ENCODE results near the gene DCST1.
A peak's percentile ranks its signal among the peaks of the same experiment; 100 is the strongest.

The DCST1 gene

DNA sequence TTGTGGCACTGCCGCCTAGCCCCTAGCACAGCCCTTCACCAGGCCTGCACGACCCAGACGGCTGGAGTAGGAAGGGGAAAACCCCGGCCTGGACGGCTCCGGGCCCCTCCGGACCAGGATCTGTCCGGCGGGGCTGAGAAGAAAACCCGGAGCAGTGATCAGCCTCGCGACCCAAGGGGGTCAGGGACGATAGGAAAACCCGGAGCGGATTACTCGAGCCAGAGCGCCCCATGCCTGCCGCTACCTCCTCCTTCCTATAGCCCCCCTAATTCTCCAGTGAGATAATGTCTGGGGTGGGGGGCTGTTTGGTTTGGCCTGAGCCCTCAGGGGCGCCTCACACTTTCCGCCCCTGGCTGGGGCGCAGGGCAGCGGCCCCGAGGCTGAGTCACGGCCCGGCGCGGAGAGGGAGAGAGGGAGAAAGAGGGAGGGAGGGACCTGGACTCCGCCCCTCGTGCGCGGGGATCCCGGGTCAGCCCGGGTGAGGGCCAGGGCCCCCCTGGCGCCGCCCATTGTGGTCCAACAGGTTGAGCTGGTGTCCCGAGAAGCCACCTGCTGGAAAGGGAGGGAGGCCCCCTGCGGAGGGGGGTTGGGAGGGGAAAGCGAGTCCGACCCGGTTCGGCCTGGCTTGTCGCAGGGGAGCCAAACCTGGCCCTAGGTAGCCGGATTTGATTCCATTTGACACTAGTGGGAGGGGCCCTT lies 32.7 kb upstream of the DCST1 start:
- DNase-seq (ENCODE audit: low read depth in 2 of 2), result peak; percentile 56 to 76

DNA sequence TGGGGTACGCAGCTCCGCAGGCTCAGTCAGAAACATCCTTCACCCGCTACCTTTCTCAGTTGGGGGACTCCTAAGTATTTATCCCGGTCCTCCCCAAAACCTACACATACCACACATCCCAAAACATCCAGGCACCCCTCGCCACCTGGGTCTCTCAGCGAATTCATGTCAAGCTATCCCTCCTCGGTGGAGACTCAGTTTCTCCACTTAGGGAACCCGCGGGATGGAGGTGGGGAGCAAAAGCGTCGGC lies 32.3 kb upstream of the DCST1 start:
- DNase-seq (ENCODE audit: low read depth in 2 of 2), result no peak

GRCh38 chr1:155001675-155002463 lies 31.8 kb upstream of the DCST1 start:
- DNase-seq (ENCODE audit: low read depth in 2 of 2), result peak; percentile 97 to 98

DNA sequence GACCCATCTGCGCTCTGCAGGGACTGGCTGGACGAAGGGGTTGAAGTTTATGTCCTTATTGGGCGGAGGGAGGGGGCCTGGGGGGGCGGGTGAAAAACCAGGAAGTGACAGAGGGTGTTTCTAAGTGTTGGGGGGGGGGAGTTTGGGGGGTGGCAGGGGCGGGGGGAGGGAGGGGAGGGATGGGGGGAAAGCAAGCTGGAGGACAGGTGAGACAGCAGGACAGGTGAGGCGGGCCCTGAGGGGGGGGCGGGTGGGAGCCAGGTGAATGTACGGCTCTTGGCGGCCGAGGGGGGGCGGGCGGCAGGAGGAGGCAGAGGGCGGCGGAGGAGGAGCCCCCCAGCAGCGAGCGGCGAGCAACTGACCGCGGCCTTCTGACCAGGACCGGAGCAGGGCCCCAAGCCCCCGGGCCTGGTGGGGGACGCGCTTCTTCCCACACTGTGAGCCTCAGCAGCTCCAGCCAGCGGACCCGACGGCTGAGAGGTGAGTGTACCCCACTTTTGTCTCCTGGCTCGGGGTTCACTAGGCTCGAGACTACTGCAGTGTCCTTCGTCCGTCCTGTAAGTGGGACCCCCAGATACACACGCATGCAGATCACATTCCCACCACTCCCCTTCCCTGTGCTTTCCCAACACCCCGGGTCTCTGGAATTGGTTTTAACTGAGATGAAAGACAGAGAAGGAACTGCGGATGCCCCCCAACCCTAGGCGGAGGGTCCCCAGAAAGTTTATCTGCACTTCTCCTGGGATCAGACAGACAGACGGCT lies 31.0 kb upstream of the DCST1 start, which contains the start of gene ZBTB7B:
ZBTB7B (plus strand) TSS at position 339 of the 763 bp plus-strand sequence. CDS start 11,859 bp downstream, outside the sequence.
- DNase-seq (ENCODE audit: low read depth in 2 of 2), result no peak

GRCh38 chr1:155003227-155003765 lies 30.3 kb upstream of the DCST1 start:
- no peak for DNase-seq (ENCODE audit: low read depth in 2 of 2)

- no peak for DNase-seq (ENCODE audit: low read depth in 2 of 2)
Measured at GRCh38 chr1:155003766-155004351, 29.8 kb upstream of the DCST1 start.

DNA sequence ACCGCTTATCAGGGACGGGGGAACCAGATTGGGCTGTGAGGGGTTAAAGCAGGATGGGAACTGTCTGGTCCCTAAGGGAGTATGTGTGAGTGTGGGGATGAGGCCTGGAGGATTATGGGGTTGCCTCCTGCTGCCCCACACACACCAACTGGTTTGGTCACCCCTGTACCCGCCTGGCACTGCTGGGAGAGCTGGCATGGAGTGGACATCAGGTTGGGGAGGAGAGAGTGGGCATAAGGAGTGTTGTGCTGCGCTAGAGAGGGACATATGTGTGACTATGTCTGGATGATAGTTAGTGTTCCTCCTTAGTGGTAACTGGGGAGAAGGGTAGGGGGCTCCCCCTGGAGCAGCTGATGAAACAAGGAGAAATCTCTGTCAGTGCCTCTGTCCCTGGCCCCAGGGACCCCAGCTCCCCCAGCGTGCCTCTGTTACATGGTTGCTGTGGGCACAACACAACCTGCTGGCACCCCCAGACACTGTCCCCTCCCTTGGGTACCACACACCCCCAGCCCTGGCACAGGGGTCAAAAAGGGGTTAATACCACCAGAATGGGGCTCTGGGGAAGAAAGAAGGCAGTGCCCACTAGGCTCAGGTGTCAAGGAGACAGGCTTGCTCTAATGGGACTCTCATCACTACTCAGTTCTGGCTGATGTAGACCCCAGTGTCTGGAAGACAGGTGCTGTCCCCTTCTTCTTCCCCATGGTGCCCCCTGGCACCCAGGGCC lies 29.1 kb upstream of the DCST1 start:
- no peak for DNase-seq (ENCODE audit: low read depth in 2 of 2)

DNA sequence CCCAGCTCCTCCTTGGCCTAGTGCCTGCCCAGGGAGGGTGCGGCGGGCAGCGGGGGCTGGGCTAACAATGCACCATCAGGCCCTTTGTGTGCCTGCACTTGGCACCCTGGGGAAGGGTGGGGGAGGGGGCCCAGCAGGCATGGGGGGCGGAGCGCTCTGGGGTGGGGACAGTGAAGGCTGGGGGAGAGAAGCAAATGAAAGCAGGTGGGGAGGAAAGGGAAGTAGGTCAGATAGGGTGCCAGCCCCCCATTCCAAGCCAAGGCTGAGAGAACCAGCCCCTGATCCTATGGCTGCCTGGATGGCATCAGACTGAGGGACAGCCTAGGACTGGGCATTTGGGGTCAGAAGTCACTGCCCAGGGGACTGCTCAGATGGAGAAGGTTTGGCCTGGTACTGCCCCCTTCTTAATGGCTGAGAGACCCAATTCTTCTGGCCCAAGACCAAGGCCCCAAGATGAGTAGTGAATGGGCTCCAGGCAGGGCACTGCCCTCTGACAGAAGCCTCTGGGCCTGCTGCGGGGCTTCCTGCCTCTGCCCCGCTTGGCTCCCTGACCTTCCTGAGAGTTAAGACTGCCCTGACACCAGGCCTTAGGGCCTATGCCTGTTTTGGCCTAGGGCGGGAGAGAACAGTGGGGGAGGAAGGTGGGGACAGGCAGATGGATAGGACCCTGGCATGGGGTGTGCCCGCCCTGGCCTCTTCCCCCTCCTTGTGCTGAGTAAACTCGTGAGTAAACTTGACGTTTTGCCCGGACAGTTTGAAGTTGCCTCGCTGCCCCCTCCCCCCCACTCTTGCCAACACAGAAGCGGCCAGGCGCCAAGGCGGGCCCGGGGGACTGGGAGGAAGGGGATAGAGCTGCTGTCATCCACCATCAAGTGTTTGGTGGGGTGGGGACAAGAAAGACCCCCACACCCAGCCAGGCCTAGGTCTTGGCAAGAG lies 28.3 kb upstream of the DCST1 start:
- DNase-seq (ENCODE audit: low read depth in 2 of 2), result no peak

GRCh38 chr1:155006601-155007101 lies 27.0 kb upstream of the DCST1 start:
- no peak for DNase-seq (ENCODE audit: low read depth in 2 of 2)

DNA sequence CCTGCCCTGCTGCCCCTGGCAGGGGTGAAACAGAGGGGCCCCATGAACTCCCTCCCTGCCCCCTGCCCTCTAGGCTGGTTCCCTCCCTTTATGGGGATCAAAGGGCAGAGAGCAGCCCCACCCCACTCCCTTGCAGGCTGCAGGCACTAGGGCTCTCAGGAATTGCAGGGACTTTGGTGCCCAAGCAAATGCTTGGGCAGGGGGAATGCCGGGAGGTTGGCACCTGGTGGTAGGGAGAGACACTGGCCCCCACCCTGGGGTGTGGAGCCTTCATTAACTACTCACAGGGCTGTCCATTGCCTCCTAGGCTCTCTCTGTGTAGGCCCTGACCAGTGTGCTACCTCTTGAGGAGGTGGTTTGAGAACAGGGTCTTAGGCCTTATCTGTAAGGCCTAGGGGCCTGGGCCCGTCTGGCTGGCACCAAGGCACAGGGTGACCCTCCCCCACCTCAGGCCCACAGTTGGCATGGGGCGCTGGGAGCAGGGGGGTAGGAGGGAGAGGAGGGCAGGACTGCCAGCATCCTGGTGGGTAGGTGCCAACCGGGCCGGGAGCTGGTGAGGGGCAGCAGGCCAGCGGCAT lies 26.3 kb upstream of the DCST1 start:
- DNase-seq (ENCODE audit: low read depth in 2 of 2), result no peak

- peak; percentile 60 to 72 for DNase-seq (ENCODE audit: low read depth in 2 of 2)
Measured at GRCh38 chr1:155008015-155008941, 25.3 kb upstream of the DCST1 start.

- DNase-seq (ENCODE audit: low read depth in 2 of 2), result no peak
Measured at GRCh38 chr1:155009221-155009711, 24.4 kb upstream of the DCST1 start.

GRCh38 chr1:155009742-155010141 lies 23.9 kb upstream of the DCST1 start:
- no peak for DNase-seq (ENCODE audit: low read depth in 2 of 2)

- DNase-seq (ENCODE audit: low read depth in 2 of 2), result no peak
Measured at GRCh38 chr1:155010211-155010918, 23.3 kb upstream of the DCST1 start.

DNA sequence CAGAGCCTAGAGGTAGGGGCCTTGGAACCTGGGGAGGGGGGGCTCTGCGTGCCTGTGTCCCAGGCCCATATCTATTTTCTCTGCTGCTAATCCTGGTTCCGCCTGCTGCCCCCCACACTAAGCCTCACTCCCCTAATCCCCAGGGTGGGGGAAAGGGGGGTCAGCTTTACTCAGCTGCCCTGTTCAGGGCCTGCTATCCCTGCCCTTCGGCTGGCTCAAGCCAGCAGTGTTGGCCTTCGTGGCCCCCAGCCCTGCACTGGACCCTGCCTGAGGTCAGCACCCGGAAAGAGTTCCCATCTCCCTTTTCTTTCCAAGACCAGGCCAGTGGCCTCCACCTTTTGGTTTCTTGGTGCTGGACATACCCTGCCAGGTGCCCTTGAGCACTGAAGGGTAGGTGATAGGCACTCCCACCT lies 22.6 kb upstream of the DCST1 start:
- DNase-seq (ENCODE audit: low read depth in 2 of 2), result no peak

- DNase-seq (ENCODE audit: low read depth in 2 of 2), result no peak
Measured at GRCh38 chr1:155011437-155012025, 22.1 kb upstream of the DCST1 start.

DNA sequence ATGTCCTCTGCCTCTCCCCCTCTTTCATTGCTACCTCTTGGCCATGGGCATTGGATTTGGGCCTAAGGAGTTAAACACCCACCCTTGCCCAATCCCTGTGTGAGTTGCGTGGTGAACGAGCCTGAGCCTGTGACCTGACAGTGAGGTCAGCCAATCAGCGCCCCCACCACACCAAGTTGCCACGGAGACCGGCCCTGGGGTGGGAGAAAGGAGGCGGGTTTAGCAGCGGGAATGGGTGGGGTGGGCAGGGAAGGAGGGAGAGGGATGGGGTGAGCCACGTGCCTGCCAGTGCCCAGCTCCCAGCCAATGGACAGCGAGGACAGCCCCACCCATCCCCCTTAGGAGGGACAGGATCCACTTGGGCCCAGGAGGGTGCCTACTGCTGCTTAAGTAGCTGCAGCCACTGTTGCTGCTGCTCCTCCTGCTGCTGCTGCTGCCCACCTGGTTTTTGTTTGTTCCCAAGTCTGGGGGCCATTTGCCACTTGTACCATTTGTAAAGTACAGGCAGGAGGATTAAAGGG lies 21.5 kb upstream of the DCST1 start:
- no peak for DNase-seq (ENCODE audit: low read depth in 2 of 2)

Data from stimulated activated CD4-positive, alpha-beta T cell treated with anti-CD3 and anti-CD28 coated beads, Interleukin-1b, Interleukin-23, amount 100 ng/mL, for 4 hours (primary cell).